Heart right ventricle (tissue), 16 donors: ENCODE results near the gene AOAH. TPM values are rescaled to one million over a fixed set of nuclear protein-coding genes. Genes with fewer than 3 reads are reported as not detected.
A peak's percentile ranks its signal among the peaks of the same experiment; 100 is the strongest.
"Not testable (repeated sequence)": the region's sequence is repeated elsewhere in the genome, so short reads cannot be mapped to it uniquely, and the experiment has no call there.

Source experiments
- ATAC-seq, 8 donors: fragments of 200-7000 bp; cut with Tn5 transposase; one replicate each; pipeline ENCODE4 v1.9.1; 2020; ENCODE audit warnings: mild to moderate bottlenecking in 8 of 8, moderate library complexity in 8 of 8, moderate number of reproducible peaks in 1 of 8
- DNase-seq, 2 donors: peaks; one replicate each; pipeline ENCODE4 v3.0.0-alpha.2; 2020
- H3K27ac ChIP-seq, 10 donors: fragments of 200-600 bp; sonication (generic) in 2 of 10; one replicate each; pipeline versions ENCODE4 v1.5.0 to v1.8.0; 2020 to 2022; ENCODE audit warnings: mild to moderate bottlenecking in 3 of 10
- H3K27me3 ChIP-seq, 7 donors: fragments of 200-600 bp; one replicate each; pipeline ENCODE4 v1.8.0; 2021 to 2022; ENCODE audit warnings: mild to moderate bottlenecking in 2 of 7
- H3K36me3 ChIP-seq, 9 donors: fragments of 200-600 bp; sonication (generic) in 1 of 9; one replicate each; pipeline versions ENCODE4 v1.5.0 to v1.8.0; 2020 to 2022; ENCODE audit warnings: mild to moderate bottlenecking in 2 of 9
- H3K4me1 ChIP-seq, 9 donors: fragments of 200-600 bp; sonication (generic) in 1 of 9; one replicate each; pipeline versions ENCODE4 v1.5.0 to v1.8.0; 2020 to 2022; ENCODE audit warnings: mild to moderate bottlenecking in 4 of 9
- H3K4me3 ChIP-seq, 10 donors: fragments of 200-600 bp; sonication (generic) in 2 of 10; one replicate each; pipeline versions ENCODE4 v1.5.0 to v1.8.0; 2020 to 2022; ENCODE audit warnings: mild to moderate bottlenecking in 7 of 10, moderate library complexity in 2 of 10
- H3K9me3 ChIP-seq, 11 donors: fragments of 200-600 bp in 10 of 11; sonication (generic) in 2 of 11; one replicate each; pipeline versions ENCODE4 v1.5.0 to v1.8.0; 2013 to 2022; ENCODE audit warnings: mild to moderate bottlenecking in 2 of 11, control low read depth in 1 of 11, moderate library complexity in 1 of 11
- CTCF ChIP-seq, 9 donors: fragments of 200-600 bp; sonication (generic) in 2 of 9; IDR thresholded peaks; one replicate each; pipeline versions ENCODE4 v1.5.0 to v1.8.0; 2021 to 2022; ENCODE audit warnings: antibody characterized with exemption in 9 of 9, mild to moderate bottlenecking in 5 of 9, moderate library complexity in 1 of 9
- WGBS, 2 donors: extraction: QIAGEN DNeasy Blood & Tissue Kit; methylation state at CpG; one replicate each; pipeline ENCODE4 v1.1.7; 2013; ENCODE audit warnings: inconsistent platforms in 1 of 2; 5-methylcytosine and 5-hydroxymethylcytosine counted together
- intact Hi-C, 10 donors: fragments of 100-400 bp; cut with DNase I; formaldehyde crosslinking; loops; one replicate each; pipeline versions ENCODE4 v1.11.1 to v1.14.2; 2022
- polyA plus RNA-seq, 2 donors: library from polyadenylated mRNA; stranded (reverse); fragments of 200-250 nt; gene quantifications; one replicate each; pipeline ENCODE4 v1.2.3, GENCODE V29; 2013
- total RNA-seq, 10 donors: library from RNA; stranded (reverse); fragmentation: NEBNext Ultra II Directional in 3 of 10; extraction: Animal tissue kit (Norgen Biotek cat#: 25700) in 3 of 10; gene quantifications; one replicate each; pipeline versions ENCODE4 v1.2.1 to v1.2.4, GENCODE V29; 2021 to 2023
- donor health status: Arrhythmogenic right ventricular cardiomyopathy.
- donor health status: ischemic (EF 13 %, LVEDD 7.1; RV severe dilation, severe dysfunction).
- donor health status: healthy with polysubstance abuse.
- donor health status: DM: no; HTN: yes; CAD: no.
- donor health status: DM: no; HTN: no; CAD: no.
- donor health status: ischemic (EF 25% LVEDD 6.9; RV normal size, moderate dysfunction).
- donor health status: ischemic (EF 25% LVEDD 5.7; RV mildly dilated, moderate dysfunction).
- donor health status: healthy.
- donor health status: DM: yes; HTN: yes; CAD: no.
- donor health status: Ischemic cardiomyopathy.
- donor health status: ischemic (EF 35%, LVEDD 5.7; RV mildly dilated, moderate dysfunction).
- donor health status: nonischemic (EF 11% LVEDD 7.7; RV severe dilation, severe dysfunction).
- donor health status: DM: yes; HTN: yes; CAD: no.
- donor health status: PGD.
- donor health status: ischemic (EF 29% LVEDD 5.4; RV normal size, mild dysfunction).
- donor health status: nonischemic (EF 23%, LVEDD 6.1; RV moderate dilation, normal function).

The AOAH gene
- total and polyA plus RNA-seq, 12 donors, result 0.70 to 19.5 (median 1.6) TPM

DNA sequence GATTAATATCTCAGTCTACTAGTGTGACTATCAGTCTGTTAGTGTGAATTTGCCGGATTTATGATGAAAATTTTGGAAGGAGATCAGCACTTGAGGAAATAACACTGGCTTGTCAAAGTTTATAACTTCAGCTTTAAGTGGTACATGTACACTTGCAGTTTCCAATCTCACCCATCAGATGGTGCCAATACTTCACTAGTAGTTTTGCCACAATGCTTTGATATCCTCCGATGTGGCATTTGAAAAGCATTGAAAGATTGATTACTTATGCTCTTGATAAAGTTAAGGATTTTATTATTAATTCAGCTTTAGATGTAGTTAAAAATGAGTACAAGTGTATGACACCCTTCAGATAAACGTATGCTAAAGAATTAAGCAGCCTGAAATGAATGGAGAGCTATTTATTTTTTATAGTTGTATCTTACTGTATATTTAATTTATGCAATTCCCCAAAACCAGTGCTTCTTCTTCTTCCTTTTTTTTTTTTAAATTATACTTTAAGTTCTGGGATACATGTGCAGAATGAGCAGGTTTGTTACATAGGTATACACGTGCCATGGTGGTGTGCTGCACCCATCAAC, 236.4 kb downstream of the AOAH start:
- Histone ChIP-seq H3K4me3 (no peak overlapping the region), H3K9me3 (peaks cover 0 to 5% (median 0%) of the 10 kb centered on the region in 11 donors), H3K36me3 (no peaks in the 10 kb centered on the region), H3K27ac (no peak overlapping the region), H3K27me3 (peaks cover 0 to 5% (median 0%) of the 10 kb centered on the region in 7 donors), H3K4me1 (no peaks in the 10 kb centered on the region)
- intact Hi-C loops, result loop anchor here in 8 of 10 donors (5.0 to 10.0 kb wide), 9 partner anchors 177 to 714 kb away; no protein-coding TSS in a partner anchor
- 33 to 35% methylated on average over 4 of the region's 4 CpGs for WGBS, 2 donors
- ATAC-seq (peak in 1 of 8 donors; percentile 59), DNase-seq (no peak)
- peak in 8 of 9 donors; percentile 30 to 75 (median 68) for TF ChIP-seq CTCF (IDR thresholded peaks at IDR 0.05)

- Histone ChIP-seq H3K4me1 (no peaks in the 10 kb centered on the region), H3K27me3 (peaks cover 0 to 5% (median 0%) of the 10 kb centered on the region in 7 donors), H3K36me3 (no peaks in the 10 kb centered on the region), H3K9me3 (peaks cover 0 to 7% (median 0%) of the 10 kb centered on the region in 11 donors), H3K27ac (no peak overlapping the region), H3K4me3 (no peak overlapping the region)
- DNase-seq (no peak), ATAC-seq (no peak)
- intact Hi-C loops, result loop anchor here in 8 of 10 donors (5.0 to 10.0 kb wide), 9 partner anchors 178 to 716 kb away; no protein-coding TSS in a partner anchor
- no peak for TF ChIP-seq CTCF (IDR thresholded peaks at IDR 0.05)
- 66 to 79% methylated on average over 4 of the region's 4 CpGs for WGBS, 2 donors
Measured at GRCh38 chr7:36486336-36486735, 238.0 kb downstream of the AOAH start.

- Histone ChIP-seq H3K4me1 (no peaks in the 10 kb centered on the region), H3K4me3 (no peak overlapping the region), H3K27ac (no peak overlapping the region), H3K27me3 (peaks cover 0 to 5% (median 0%) of the 10 kb centered on the region in 7 donors), H3K9me3 (peaks cover 0 to 22% (median 0%) of the 10 kb centered on the region in 11 donors), H3K36me3 (no peaks in the 10 kb centered on the region)
- DNase-seq, result no peak
- intact Hi-C loops, result loop anchor here in 3 of 10 donors (10.0 kb wide), 4 partner anchors 181 to 711 kb away; no protein-coding TSS in a partner anchor
- no peak for TF ChIP-seq CTCF (IDR thresholded peaks at IDR 0.05)
- no peak for ATAC-seq
- 87 to 88% methylated on average over 8 of the region's 8 CpGs for WGBS, 2 donors
Measured at GRCh38 chr7:36484265-36484664, 240.0 kb downstream of the AOAH start.

DNA sequence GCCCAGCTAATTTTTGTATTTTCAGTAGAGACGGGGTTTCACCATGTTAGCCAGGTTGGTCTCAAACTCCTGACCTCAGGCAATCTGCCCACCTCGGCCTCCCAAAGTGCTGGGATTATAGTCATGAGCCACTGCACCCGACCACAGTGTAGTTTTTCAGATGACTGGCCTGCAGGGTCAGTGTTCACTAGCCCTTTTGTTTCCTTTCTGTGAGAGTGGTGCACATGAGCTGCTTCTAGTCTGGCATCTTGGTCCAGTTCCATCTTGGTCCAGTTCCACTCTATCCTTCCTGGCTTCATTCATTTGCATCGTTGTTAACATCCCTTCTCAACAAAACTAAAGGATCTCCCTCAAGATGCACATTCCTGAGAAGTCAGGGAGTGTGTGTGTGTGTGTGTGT, 240.4 kb downstream of the AOAH start:
- H3K36me3 ChIP-seq, H3K4me1 ChIP-seq, H3K27ac ChIP-seq, DNase-seq, ATAC-seq, H3K4me3 ChIP-seq, H3K27me3 ChIP-seq: not testable (repeated sequence)
- WGBS, 2 donors, result 79 to 88% methylated on average over 4 of the region's 4 CpGs
- intact Hi-C loops, result loop anchor here in 3 of 10 donors (10.0 kb wide), 4 partner anchors 181 to 711 kb away; no protein-coding TSS in a partner anchor
- H3K9me3 ChIP-seq, result peaks cover 0 to 26% (median 0%) of the 10 kb centered on the region in 11 donors

DNA sequence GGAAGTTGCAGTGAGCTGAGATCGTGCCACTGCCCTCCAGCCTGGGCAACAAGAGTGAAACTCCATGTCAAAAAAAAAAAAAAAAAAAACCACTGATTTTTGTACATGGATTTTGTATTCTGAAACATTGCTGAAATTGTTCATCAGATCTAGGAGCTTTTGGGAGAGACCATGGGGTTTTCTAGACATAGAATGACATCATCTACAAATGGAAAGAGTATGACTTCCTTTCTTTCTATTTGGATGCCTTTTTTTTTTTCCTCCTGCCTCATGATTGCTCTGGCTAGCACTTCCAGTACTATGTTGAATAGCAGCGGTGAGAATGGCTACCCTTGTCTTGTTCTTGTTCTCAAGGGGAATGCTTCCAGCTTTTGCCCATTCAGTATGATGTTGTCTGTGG, 245.5 kb downstream of the AOAH start:
- H3K36me3 ChIP-seq, result no peaks in the 10 kb centered on the region
- WGBS, 2 donors, result 83 to 94% methylated on average over 2 of the region's 2 CpGs
- intact Hi-C loops, result no loop called here
- peaks cover 0 to 6% (median 0%) of the 10 kb centered on the region in 9 donors for H3K4me1 ChIP-seq
- no peak for ATAC-seq
- no peak overlapping the region for H3K4me3 ChIP-seq
- no peak for DNase-seq
- no peak for TF ChIP-seq CTCF (IDR thresholded peaks at IDR 0.05)
- peaks cover 0 to 25% (median 3%) of the 10 kb centered on the region in 11 donors for H3K9me3 ChIP-seq
- H3K27ac ChIP-seq, result no peak overlapping the region
- H3K27me3 ChIP-seq, result peaks cover 0 to 5% (median 0%) of the 10 kb centered on the region in 7 donors
